HepG2 (cell line): ENCODE results near the gene ACTR1B.

Source experiments
- CTCF ChIP-seq: sonication (generic); formaldehyde crosslinking; IDR thresholded peaks from 2 replicates; pipeline ENCODE4 v1.5.0; 2020; ENCODE audit warnings: mild to moderate bottlenecking, missing genetic modification reagents, moderate library complexity
- DPF2 ChIP-seq: sonication (generic); formaldehyde crosslinking; IDR thresholded peaks from 2 replicates; pipeline ENCODE4 v1.4.0; 2020; ENCODE audit warnings: mild to moderate bottlenecking, low read depth, missing genetic modification reagents, borderline replicate concordance
- EHMT2 ChIP-seq: fragments of 200-600 bp; sonication (generic); IDR thresholded peaks from 2 replicates; pipeline ENCODE4 v1.7.0; 2017; ENCODE audit warnings: antibody characterized with exemption, low read depth, low read length, borderline replicate concordance
- EZH2 ChIP-seq: conservative IDR thresholded peaks from 2 replicates; pipeline ENCODE4 v1.6.1; 2012; ENCODE audit warnings: mild to moderate bottlenecking, low read depth, low read length, moderate library complexity
- POLR2A ChIP-seq, 2 experiments: IDR thresholded peaks; 2 replicates each; pipeline ENCODE4 v1.6.1; 2011; ENCODE audit warnings: low read depth in 2 of 2, low read length in 2 of 2, mild to moderate bottlenecking in 1 of 2, moderate library complexity in 1 of 2; ENCODE audit not compliant: insufficient read depth in 1 of 2
- POLR2AphosphoS5 ChIP-seq: IDR thresholded peaks from 2 replicates; pipeline ENCODE4 v1.6.1; 2012; ENCODE audit warnings: low read depth, low read length
- RBM39 ChIP-seq: fragments of 200-400 bp; formaldehyde crosslinking; IDR thresholded peaks from one replicate; pipeline ENCODE4 v1.6.1; 2018; ENCODE audit warnings: antibody characterized with exemption, mild to moderate bottlenecking, low read depth, low read length; ENCODE audit not compliant: poor library complexity, severe bottlenecking
- SMAD3 ChIP-seq: sonication (generic); formaldehyde crosslinking; IDR thresholded peaks from 2 replicates; pipeline ENCODE4 v1.4.0; 2020; ENCODE audit warnings: missing genetic modification reagents
- SMC3 ChIP-seq: IDR thresholded peaks from 2 replicates; pipeline ENCODE4 v1.6.1; 2011; ENCODE audit warnings: low read length, improper control_type of control experiment
- ZBTB34 ChIP-seq: sonication (generic); formaldehyde crosslinking; IDR thresholded peaks from 2 replicates; pipeline ENCODE4 v1.8.0; 2022; ENCODE audit warnings: mild to moderate bottlenecking, missing genetic modification reagents
- ZBTB49 ChIP-seq: sonication (generic); formaldehyde crosslinking; IDR thresholded peaks from 2 replicates; pipeline ENCODE4 v1.4.0; 2020; ENCODE audit warnings: missing genetic modification reagents, borderline replicate concordance
- ZNF232 ChIP-seq: sonication (generic); formaldehyde crosslinking; IDR thresholded peaks from 2 replicates; pipeline ENCODE4 v1.4.0; 2020; ENCODE audit warnings: missing genetic modification reagents, borderline replicate concordance
- ZSCAN21 ChIP-seq: sonication (generic); formaldehyde crosslinking; IDR thresholded peaks from 2 replicates; pipeline ENCODE4 v1.8.0; 2022; ENCODE audit warnings: mild to moderate bottlenecking, missing genetic modification reagents, moderate library complexity, borderline replicate concordance

GRCh38 chr2:97656129-97656755, 7.6 kb downstream of the ACTR1B start:
- TF ChIP-seq SMC3 = no peak
- TF ChIP-seq CTCF = no peak
- no peak for TF ChIP-seq RBM39
- no peak for TF ChIP-seq ZNF232
- no peak for TF ChIP-seq ZBTB49 (CRISPR knock-in tag)
- no peak for TF ChIP-seq SMAD3
- TF ChIP-seq POLR2AphosphoS5 = no peak
- no peak for TF ChIP-seq ZBTB34 (CRISPR knock-in tag)
- no peak for TF ChIP-seq DPF2
- no peak for TF ChIP-seq ZSCAN21 (CRISPR knock-in tag)
- TF ChIP-seq EHMT2 = no peak
- TF ChIP-seq EZH2 = no peak
- peak in 1 of 2 experiments; percentile 41; a peak in 2 of 4 replicates for TF ChIP-seq POLR2A (IDR thresholded peaks at IDR 0.05; ENCODE audit: insufficient read depth in 1 of 2, low read depth in 2 of 2, low read length in 2 of 2)
